ENCODE results near the gene IRF2BP2.

Gene IRF2BP2

DNA sequence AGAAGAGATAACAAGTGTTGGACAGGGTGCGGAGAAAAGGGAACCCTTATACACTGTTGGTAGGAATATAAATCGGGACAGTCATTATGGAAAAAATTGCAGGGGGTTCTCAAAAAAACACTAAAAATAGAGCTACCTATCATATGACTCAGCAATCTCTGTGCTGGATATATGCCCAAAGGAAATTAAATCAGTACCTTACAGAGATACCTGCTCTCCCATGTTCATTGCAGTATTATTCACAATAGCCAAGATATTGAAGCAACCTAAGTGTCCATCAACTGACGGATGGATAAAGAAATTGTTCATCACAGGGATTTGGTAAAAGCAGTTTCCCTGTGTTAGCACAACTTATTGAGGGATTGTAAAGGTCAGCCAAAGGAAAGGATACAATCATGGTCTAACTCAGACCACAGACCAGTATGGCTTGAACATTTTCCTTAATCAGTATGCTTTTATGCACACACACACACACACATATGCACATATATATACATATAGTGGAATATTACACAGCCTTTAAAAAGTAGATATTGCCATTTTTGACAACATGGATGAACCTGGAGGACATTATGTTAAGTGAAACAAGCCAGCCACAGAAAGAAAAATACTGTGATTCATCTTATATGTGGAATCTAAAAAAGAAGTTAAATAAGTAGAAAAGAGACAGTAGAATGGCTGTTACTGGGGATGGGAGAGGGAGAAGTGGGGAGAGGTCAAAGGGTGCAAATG is 44.2 kb upstream of the IRF2BP2 start:
- TF ChIP-seq, protein P1, sequence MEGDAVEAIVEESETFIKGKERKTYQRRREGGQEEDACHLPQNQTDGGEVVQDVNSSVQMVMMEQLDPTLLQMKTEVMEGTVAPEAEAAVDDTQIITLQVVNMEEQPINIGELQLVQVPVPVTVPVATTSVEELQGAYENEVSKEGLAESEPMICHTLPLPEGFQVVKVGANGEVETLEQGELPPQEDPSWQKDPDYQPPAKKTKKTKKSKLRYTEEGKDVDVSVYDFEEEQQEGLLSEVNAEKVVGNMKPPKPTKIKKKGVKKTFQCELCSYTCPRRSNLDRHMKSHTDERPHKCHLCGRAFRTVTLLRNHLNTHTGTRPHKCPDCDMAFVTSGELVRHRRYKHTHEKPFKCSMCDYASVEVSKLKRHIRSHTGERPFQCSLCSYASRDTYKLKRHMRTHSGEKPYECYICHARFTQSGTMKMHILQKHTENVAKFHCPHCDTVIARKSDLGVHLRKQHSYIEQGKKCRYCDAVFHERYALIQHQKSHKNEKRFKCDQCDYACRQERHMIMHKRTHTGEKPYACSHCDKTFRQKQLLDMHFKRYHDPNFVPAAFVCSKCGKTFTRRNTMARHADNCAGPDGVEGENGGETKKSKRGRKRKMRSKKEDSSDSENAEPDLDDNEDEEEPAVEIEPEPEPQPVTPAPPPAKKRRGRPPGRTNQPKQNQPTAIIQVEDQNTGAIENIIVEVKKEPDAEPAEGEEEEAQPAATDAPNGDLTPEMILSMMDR (IDR thresholded peaks at IDR 0.05; ENCODE audit: low read depth, low read length, missing control alignments): no peak
- DNase-seq (ENCODE audit: low read depth): no peak
- H3K4me3 ChIP-seq (ENCODE audit: low read depth, low read length): no peak overlapping the region

DNA sequence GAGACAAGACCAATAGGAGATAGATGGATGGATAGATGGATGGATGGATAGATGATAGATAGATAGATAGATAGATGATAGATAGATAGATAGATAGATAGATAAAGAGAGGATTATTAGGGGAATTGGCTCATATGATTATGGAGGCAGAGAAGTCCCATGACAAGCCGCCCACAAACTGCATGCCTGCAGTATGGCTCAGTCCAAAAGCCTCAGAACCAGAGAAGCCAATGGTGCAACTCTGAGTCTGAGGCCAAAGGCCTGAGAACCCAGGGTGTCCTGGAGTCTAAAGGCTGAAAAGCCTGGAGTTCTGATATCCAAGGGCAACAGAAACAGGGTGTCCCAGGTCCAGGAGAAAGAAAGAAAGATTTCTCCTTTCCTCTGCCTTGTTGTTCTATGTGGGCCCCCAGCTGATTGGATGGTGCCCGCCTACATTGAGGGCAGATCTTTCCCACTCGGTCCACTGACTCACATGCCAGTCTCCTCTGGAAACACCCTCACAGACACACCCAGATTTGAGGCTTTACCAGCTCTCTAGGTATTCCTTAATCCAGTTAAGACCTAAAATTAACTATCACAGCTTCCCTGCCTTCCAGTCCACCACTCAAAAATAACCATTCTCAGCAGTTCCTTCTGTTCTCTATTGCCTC is 39.6 kb upstream of the IRF2BP2 start:
- no peak for DNase-seq (ENCODE audit: low read depth)
- TF ChIP-seq, protein P1 (IDR thresholded peaks at IDR 0.05; ENCODE audit: low read depth, low read length, missing control alignments): no peak
- no peak overlapping the region for H3K4me3 ChIP-seq (ENCODE audit: low read depth, low read length)

DNA sequence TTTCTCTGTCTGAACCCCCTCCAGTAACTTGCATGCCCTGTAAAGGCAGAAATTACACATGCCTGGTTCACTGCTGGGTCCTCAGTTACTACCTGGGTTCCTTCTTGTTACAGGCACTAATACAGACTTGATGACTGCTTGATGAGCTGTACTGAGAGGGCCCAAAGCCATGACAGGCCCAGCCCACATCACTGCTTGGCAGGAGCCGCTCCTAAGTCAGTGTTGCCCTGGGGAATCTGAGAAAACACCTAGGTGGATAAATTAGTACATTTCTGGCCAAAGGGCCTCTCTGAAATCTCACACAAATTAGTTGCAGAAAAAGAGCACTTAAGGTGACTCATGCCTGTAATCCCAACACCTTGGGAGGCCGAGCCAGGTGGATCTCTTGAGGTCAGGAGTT is 37.8 kb upstream of the IRF2BP2 start:
- no peak for DNase-seq (ENCODE audit: low read depth)
- TF ChIP-seq, protein P1 (IDR thresholded peaks at IDR 0.05; ENCODE audit: low read depth, low read length, missing control alignments): no peak
- H3K4me3 ChIP-seq (ENCODE audit: low read depth, low read length): no peak overlapping the region

DNA sequence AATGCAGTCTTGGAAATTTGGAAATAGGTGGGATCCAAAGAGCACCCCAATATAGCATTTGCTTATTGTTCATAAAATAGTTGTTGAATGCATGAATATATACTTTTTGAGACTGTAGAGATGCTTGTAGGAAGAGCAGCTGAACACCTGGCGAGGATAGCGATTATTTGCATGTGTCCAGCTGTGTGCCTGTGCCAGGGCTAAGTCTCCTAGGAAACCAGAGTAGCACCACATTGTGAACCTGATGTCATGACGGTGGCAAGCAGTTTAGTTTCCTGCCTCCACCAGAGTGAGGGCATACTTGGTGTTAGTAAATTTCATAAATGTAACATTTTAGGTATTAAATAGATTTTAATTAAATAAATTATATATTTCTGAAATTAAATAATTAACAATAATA is 37.3 kb upstream of the IRF2BP2 start:
- TF ChIP-seq, protein P1 (IDR thresholded peaks at IDR 0.05; ENCODE audit: low read depth, low read length, missing control alignments): no peak
- H3K4me3 ChIP-seq (ENCODE audit: low read depth, low read length): no peak overlapping the region
- no peak for DNase-seq (ENCODE audit: low read depth)

DNA sequence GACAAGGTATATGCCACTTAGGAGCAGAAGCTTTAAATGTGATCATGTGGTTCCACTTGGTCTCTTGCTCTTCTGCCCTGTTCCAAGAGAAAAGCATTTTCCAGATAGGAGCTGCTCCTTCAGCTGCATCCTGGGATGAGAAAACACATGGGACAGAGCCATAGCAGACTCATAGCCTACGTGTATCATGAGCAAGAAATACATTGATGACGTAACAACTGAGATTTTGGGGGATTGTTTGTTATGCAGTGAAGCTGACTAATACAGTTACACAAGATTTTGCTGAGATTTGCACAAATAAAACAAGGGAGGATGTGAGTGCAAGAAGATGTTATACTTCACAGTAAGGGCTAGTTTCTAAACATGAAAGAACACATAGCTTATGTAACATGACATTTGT is 36.0 kb upstream of the IRF2BP2 start:
- no peak for DNase-seq (ENCODE audit: low read depth)
- TF ChIP-seq, protein P1 (IDR thresholded peaks at IDR 0.05; ENCODE audit: low read depth, low read length, missing control alignments): no peak

DNA sequence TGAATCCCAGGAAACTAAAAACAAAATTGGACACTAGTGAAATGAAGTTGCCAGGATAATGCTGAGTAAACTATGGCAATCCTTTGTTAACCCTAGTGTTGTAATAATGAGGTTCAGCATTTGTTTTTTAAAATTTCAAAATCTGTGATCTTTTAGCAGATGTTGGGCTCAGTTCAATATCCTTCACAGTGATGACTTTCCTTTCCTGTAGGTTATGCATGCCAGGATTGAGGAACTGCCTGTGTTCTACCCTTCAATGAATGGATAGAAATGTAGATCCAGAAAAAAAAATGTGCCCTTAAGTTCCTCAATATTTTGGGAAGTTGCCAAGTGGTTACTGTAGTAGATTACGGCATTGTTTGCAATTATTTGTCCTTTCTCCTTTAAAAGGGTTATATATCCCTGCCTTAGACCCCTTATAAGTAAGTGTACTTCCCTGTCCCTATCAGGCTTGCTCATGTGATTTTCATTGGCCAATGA is 35.5 kb upstream of the IRF2BP2 start:
- TF ChIP-seq, protein P1 (IDR thresholded peaks at IDR 0.05; ENCODE audit: low read depth, low read length, missing control alignments): no peak
- no peak for DNase-seq (ENCODE audit: low read depth)
- no peak overlapping the region for H3K4me3 ChIP-seq (ENCODE audit: low read depth, low read length)

More for the DNA sequence above, 36.0 kb upstream of the IRF2BP2 start:
- no peak overlapping the region for H3K4me3 ChIP-seq (ENCODE audit: low read depth, low read length)
